ENCODE results near the gene SLC31A1.

Gene SLC31A1

DNA sequence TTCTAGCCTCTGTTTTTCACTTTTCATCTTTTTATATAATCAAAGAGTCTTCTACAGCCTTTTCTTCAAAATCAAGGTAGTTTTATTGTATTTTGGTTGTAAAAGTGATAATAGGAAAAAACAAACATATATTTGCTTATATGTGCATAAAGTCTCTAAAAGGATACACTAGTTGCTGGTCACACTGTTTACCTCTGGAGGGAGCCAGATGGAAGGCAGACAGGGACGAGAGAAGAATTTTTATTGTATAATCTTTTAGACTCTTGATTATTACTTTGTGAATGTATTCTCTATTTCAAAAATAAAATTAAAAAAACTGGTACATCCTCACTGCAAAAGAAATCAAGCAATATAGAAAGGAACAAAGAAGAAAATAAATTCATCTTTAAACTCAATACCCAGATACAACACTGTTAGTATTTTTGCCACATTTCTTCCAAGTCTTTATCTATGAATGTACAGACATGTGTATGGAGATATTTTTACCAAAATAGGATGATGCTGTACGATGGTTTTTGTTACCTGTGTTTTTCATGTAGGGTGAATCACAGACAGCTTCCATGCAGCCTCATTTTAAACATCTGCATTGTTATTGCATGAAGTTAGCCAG lies 88.0 kb downstream of the SLC31A1 start:
- peak; percentile 45 for DNase-seq

DNA sequence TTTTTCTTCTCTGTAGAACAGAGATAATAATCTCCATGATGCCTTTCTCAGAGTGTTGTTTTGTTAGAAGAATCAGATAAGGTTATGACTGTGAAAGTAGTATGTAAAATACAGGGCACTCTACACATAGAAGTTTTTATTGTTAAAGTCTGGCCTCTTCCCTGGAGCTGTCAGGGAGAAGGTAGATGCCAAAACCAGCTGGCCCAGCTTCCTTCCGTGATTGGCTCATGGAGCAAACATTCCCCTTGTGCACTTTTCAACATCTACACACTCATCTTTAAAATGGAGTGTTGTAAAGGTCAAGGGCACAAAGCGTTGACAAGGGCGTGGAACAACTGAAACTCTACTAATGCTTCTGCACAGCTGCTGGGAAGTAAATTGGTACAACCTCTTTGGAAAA lies 89.2 kb downstream of the SLC31A1 start:
- DNase-seq = no peak

DNA sequence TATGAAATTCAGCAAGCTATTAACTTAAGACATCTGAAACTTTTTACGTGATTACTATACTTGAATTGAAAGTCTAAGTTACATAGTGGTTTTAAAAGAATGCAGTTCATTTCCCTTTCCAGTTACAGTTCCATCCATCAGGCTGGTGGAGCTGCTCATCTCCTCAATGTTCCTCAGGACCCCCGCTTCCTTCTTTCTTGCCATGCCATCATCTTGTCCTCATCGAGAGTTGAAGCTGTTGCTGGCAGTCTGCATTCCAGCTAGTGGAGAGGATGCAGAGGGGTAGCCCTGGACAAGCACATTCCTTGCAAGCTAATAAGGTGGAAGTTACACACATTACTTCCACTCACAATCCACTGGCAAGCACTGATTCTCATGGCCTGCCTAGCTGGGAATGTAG lies 90.6 kb downstream of the SLC31A1 start:
- DNase-seq = no peak

DNA sequence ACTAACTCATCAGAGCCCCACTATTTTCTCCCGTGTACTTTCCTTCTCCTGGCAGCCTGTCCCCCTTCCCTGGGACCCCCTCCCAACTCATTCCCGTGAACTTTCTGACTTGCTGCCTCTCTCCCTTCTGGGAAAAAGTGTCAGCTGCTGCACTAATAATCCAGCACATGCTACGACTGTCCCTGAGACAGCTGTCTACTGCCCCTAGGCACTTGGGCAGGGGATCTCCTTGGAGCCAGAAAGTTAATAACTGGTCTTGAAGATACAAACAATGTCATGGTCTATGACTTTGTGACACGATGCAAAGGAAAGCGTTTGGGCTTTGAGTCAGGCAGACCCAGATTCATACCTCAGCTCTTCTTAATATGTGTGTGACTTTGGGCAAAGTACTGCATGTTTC lies 91.9 kb downstream of the SLC31A1 start:
- no peak for DNase-seq

Data from CD4-positive, alpha-beta T cell treated with Interleukin-4 for 4 hours (primary cell).